Spleen (tissue), 7 donors: ENCODE data around the gene XPR1.

ENCODE experiments used
- CTCF ChIP-seq, 11 experiments: fragments of 200-600 bp in 7 of 11; fragments of 450-650 bp in 4 of 11; sonication (generic) in 4 of 11; IDR thresholded peaks in 8 of 11; conservative IDR thresholded peaks in 3 of 11; 1 replicate in 7 of 11; 2 replicates in 4 of 11; pipeline versions ENCODE4 v1.4.0 to v1.8.0; 2016 to 2021; ENCODE audit warnings: antibody characterized with exemption in 11 of 11, inconsistent platforms in 4 of 11, mild to moderate bottlenecking in 1 of 11
- POLR2AphosphoS5 ChIP-seq, 3 donors: sonication (generic); formaldehyde crosslinking; IDR thresholded peaks; one replicate each; pipeline ENCODE4 v1.5.1; 2017; ENCODE audit warnings: antibody characterized with exemption in 3 of 3
- donor health status: DM: no; HTN: no; CAD: no; lungs with moderate emphysema.
- donor health status: DM: no; HTN: no; CAD: no.
- donor health status: DM: no; HTN: no; CAD: no.

GRCh38 chr1:180919183-180919700 lies 287.4 kb downstream of the XPR1 start:
- no peak for TF ChIP-seq POLR2AphosphoS5 (IDR thresholded peaks at IDR 0.05)
- TF ChIP-seq CTCF (IDR thresholded peaks at IDR 0.05 in 8 of 11, conservative IDR thresholded peaks at IDR 0.05 in 3 of 11): no peak
